ENCODE measurements around the gene MEGF11.

DNA sequence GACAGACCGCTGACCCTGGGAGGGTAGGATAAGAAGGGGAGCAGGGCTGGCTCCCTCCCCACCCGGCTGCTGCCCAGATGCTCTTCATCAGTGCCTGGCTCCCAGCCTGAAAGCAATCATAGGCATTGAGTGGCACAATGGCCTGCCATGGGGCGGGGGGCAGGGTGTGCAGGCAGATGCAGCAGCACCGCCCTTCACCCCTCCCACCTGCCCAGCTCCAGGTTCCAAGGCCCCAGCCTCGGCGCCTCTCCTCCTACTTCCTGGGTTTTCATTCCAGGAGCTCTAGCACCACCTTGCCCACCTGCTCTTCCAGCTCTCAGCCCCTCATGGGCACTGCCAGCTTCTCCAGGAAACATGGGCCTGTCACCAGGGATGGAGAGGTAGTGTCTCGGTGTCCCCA, 101.7 kb downstream of the MEGF11 start:
- no peak for TF ChIP-seq CTCF (IDR thresholded peaks at IDR 0.05)
- TF ChIP-seq POLR2AphosphoS5 (IDR thresholded peaks at IDR 0.05): no peak
- TF ChIP-seq POLR2A (IDR thresholded peaks at IDR 0.05): no peak

Measured in breast epithelium (tissue), 3 donors.